AG09309 (cell line): Measurements from ENCODE around the gene PNMA8A.

Source experiments
- DNase-seq: peaks from one replicate; pipeline ENCODE4 v3.0.0-alpha.2; 2010; ENCODE audit warnings: low read depth
- H3K4me3 ChIP-seq: 2 replicates; pipeline ENCODE4 v1.5.1; 2011; ENCODE audit warnings: mild to moderate bottlenecking, low read depth, low read length, moderate library complexity; ENCODE audit not compliant: control insufficient read depth
- CTCF ChIP-seq: IDR thresholded peaks from 2 replicates; pipeline ENCODE4 v1.5.1; 2011; ENCODE audit warnings: mild to moderate bottlenecking, low read depth, low read length, inconsistent platforms; ENCODE audit not compliant: insufficient read depth, control insufficient read depth; ENCODE audit errors: missing control alignments

PNMA8A gene

GRCh38 chr19:46478356-46478986 lies 7.1 kb upstream of the PNMA8A start:
- DNase-seq = no peak
- TF ChIP-seq CTCF = no peak
- H3K4me3 ChIP-seq = no peak overlapping the region

GRCh38 chr19:46475986-46476385 lies 4.6 kb upstream of the PNMA8A start:
- DNase-seq = no peak
- no peak for TF ChIP-seq CTCF
- no peak overlapping the region for H3K4me3 ChIP-seq

GRCh38 chr19:46474211-46474610 lies 2.8 kb upstream of the PNMA8A start:
- TF ChIP-seq CTCF = no peak
- H3K4me3 ChIP-seq = no peak overlapping the region
- DNase-seq = no peak

- H3K4me3 ChIP-seq = no peak overlapping the region
- no peak for DNase-seq
- no peak for TF ChIP-seq CTCF
Measured at GRCh38 chr19:46472592-46472991, 1.2 kb upstream of the PNMA8A start.

- no peak for DNase-seq
- H3K4me3 ChIP-seq = peak overlapping the region; percentile 35
- TF ChIP-seq CTCF = no peak
Measured at GRCh38 chr19:46471811-46472543, 614 bp upstream of the PNMA8A start.

- no peak for DNase-seq
- no peak overlapping the region for H3K4me3 ChIP-seq
- TF ChIP-seq CTCF = no peak
Measured at GRCh38 chr19:46470376-46470775, 987 bp downstream of the PNMA8A start.
